DMS53 treated with DMSO at 0.1 percent for 48 hours (cell line): ENCODE results near the gene SLC26A5.
"Not testable (repeated sequence)": the region's sequence is repeated elsewhere in the genome, so short reads cannot be mapped to it uniquely, and the experiment has no call there.

Experiments used
- DNase-seq: peaks from one replicate; lab custom pipeline; 2025; ENCODE audit not compliant: unreplicated experiment; lab: John Stamatoyannopoulos, UW

The SLC26A5 gene

DNA sequence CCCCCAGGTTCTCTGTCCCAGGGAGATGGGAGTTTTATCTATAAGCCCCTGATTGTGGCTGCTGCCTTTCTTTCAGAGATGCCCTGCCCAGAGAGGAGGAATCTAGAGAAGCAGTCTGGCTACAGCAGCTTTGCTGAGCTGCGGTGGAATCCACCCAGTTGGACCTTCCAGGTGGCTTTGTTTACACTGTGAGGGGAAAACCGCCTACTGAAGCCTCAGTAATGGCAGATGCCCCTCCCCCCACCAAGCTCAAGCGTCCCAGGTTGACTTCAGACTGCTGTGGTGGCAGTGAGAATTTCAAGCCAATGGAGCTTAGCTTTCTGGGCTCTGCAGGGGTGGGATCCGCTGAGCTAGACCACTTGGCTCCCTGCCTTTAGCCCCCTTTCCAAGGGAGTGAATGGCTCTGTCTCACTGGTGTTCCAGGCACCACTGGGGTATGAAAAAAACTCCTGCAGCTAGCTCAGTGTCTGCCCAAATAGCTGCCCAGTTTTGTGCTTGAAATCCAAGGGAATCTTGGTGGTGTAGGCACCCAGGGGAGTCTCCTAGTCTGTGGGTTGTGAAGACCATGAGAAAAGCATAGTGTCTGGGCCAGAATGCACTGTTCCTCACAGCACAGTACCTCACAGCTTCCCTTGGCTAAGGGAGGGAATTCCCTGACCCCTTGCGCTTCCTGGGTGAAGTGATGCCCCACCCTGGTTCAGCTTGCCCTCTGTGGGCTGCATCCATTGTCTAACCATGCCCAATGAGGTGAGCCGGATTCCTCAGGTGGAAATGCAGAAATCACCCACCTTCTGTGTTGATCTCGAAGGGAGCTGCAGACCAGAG is 40.0 kb downstream of the SLC26A5 start:
- DNase-seq = peak; percentile 21

GRCh38 chr7:103399687-103400086 is 46.3 kb downstream of the SLC26A5 start:
- not testable (repeated sequence) for DNase-seq

- DNase-seq = no peak
Measured at GRCh38 chr7:103398483-103399127, 47.4 kb downstream of the SLC26A5 start.

GRCh38 chr7:103396471-103396870 is 49.5 kb downstream of the SLC26A5 start:
- DNase-seq = no peak

DNA sequence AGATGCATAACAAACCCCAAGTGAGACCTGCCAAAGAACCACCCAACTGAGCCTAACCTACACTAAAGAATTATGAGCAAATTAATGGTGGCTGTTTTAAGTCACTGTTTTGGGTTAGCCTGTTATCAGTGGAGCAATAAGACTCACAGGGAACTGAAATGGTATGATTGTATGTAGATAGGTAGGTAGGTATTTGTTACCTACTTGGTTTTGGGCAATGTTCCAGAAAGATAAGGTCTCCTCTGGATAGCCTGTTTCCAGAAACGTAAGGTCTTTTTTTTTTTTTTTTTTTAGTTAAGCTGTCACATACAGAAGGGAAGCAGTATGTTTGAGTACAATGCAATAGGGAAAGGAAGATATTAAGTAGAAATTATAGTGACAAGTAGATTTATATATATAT is 50.9 kb downstream of the SLC26A5 start:
- no peak for DNase-seq

- DNase-seq = no peak
Measured at GRCh38 chr7:103394566-103394965, 51.4 kb downstream of the SLC26A5 start.

DNA sequence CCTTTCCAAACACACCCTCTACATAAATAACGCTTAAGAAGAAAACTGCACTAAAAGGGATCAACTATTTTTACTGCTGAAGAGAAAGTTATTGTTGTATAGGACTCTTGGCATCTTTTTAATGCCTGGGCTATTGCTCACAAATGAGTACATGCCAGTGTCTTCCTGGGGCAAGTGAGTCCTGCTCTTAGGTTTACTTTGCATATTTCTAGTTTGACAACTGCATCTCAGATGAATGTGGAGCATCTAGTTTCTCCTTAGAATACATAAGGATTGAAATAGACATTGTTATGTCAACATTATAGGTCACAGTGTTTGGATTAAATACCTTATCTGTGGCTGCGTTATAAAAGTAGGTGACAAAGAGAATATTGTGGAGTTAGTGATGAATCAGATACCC is 54.0 kb downstream of the SLC26A5 start:
- no peak for DNase-seq

GRCh38 chr7:103391150-103391549 is 54.9 kb downstream of the SLC26A5 start:
- no peak for DNase-seq

DNA sequence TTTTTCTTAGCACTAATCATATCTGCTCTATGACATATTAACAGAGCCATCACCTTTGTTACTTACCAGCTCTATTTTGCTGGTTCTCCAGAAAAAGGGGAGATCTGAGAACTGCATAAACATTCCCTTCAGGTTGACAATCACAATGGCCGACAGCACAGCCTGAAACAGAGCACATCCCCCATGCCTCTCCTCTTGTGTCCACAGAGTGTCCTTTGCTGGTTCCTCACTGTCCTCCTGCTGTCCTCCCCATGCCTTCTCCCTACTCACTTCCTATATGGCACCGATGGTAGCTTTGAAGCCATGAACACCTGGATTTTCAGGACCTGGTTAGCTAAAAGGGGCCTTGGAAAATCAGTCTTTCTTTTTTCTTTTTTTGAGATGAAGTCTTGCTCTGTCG is 56.7 kb downstream of the SLC26A5 start:
- no peak for DNase-seq

DNA sequence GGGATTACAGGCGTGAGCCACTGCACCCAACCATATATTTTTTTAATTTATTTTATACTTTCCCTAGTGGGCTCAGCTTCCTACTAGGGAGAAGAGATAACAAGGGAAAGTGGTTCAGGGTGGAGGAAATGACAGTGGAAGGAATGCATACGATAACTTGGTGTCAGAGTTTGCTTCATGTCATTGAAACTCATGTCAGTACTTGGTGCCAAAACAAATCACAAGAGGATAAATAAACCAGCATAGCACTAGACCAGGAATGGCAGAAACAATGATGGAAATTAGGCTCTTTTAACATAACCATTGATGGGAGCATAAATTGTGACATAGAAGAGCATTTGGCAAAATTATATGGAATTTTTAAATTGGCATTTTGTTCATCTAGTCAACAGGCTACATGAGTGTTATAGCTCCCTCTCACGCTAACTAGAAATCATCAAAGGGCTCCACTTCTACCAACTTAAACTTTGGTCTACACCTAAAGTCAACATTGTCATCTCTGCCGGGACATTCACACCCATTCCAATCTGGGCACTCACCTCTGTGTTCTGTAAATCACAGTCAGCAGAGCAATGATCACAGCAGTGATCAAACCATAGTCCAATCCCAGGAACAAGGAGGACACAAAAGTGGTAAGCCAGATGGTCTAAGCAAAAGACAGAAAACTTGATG is 57.4 kb downstream of the SLC26A5 start:
- no peak for DNase-seq

DNA sequence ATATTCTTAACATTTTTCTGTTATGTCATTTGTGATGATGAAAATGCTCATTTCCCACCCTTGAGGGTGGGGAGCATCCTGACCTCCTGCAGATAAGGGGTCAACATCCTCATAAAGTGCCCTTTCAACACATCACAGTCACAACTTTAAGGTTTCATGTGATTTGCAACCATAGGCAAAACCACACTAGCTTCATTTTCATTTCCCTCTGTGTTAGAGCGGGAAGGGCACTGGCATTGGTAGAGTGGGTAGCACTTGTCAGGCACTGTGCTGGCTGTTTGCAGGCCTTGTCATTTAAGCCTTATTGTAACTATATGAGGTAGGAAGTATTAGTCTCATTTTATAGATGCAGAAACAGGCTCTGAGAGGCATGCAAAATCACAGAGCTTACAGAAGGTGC is 58.8 kb downstream of the SLC26A5 start:
- DNase-seq = no peak

DNA sequence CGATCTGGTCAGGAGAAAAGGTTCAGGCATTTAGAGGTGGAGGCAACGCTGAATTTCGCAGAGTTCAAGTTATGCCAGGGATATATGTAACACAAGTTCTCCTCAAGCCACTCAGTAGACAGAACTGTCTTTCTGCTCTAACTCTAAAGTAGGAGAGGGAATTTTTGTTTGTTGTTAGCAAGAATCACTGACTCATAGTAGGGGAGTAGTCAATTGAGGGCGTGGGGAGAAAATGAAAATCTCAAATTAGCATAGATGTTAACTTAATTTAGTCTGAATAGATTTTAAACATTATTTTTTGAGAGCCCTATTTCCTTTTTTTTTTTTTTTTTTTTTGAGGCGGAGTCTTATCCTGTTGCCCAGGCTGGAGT is 64.0 kb downstream of the SLC26A5 start:
- DNase-seq = no peak

- DNase-seq = no peak
Measured at GRCh38 chr7:103381280-103382031, 64.6 kb downstream of the SLC26A5 start.

GRCh38 chr7:103380395-103381191 is 65.4 kb downstream of the SLC26A5 start:
- DNase-seq = no peak

DNA sequence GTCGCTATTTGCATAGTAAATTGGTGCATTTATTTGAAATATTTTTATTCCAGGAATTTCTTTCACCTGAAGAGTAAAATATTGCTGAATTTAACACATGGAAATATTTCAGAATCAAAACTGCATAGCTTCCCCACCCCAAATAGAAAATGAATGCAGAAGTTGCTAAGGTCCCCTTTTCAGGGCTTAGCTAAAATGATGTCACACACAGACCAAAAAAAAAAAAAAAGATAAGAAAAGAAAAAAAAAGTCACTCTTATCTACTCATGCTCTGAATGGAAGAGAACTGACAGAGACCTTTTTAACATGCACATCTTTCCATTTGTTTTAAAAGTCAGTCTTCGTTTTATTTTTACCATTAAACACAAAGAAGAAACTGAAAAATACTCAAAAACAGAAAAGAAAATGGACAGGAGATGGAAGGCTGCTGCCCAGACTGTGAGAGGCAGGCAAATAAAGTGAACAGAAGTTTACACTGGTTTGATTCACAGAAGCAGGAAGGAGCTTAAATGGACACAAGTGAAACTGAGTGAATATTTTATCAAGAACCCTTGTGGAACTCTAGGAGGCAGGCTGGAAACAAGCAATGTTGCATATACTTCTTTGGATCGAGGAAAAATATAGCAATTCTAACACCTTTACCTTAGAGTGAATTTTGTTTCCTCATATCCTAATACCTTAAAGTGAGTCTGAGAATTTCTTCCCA is 66.6 kb downstream of the SLC26A5 start:
- no peak for DNase-seq

GRCh38 chr7:103373866-103374643 is 72.0 kb downstream of the SLC26A5 start:
- no peak for DNase-seq

DNA sequence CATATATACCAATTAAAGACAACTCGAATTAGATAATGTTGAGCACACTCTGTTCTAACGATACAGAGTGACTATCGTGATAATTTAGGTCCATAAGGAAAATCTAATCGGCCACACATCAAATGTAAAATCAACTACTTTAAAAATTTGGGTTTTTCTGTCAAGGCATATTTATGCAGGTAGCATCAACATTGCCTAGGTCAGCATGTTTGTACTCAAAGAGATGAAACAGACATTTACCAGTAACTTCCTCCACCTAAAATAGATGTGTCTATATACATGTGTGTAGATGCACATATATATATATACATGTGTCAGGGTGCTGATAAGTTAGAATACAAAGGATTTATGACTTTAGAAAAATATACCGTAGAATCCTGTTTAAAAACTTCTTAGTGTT is 76.6 kb downstream of the SLC26A5 start:
- DNase-seq = no peak

GRCh38 chr7:103349805-103350204 is 96.2 kb downstream of the SLC26A5 start:
- DNase-seq = no peak

- DNase-seq = no peak
Measured at GRCh38 chr7:103348959-103349358, 97.0 kb downstream of the SLC26A5 start.
